ENCODE measurements around the gene D2HGDH.

DNA sequence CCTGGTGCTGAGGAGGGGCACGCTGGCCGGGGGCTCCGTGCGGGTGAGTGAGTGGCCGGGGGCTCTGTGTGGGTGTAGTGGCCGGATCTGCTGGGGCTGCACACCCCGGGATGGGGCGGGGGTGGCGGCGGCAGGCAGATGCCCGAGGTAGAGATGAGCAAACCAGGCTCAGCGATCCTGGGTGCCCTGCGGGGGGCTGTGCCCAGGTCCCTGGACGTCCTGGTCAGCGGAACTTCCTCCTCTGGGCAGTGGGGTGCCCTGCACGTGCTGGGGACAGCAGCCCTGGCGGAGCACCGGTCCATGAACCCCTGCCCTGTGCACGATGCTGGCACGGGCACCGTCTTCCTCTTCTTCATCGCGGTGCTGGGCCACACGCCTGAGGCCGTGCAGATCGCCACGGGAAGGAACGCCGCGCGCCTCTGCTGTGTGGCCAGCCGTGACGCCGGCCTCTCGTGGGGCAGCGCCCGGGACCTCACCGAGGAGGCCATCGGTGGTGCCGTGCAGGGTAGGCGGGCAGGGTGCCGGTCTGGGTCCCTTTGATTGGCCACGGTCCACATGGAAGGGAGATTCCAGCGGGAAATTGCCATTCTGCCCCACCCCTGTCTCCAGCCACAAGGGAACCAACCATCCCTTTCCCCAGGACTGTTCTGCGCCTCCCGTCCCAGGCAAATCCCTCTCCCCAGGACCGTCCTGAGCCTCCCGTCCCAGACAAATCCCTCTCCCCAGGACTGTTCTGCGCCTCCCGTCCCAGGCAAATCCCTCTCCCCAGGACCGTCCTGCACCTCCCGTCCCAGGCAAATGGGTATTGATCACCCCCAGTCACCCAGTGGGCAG is 80.4 kb downstream of the D2HGDH start:
- TF ChIP-seq EZH2 (optimal IDR thresholded peaks at IDR 0.05; ENCODE audit: low read depth, low read length) = no peak
- TF ChIP-seq, protein P1, sequence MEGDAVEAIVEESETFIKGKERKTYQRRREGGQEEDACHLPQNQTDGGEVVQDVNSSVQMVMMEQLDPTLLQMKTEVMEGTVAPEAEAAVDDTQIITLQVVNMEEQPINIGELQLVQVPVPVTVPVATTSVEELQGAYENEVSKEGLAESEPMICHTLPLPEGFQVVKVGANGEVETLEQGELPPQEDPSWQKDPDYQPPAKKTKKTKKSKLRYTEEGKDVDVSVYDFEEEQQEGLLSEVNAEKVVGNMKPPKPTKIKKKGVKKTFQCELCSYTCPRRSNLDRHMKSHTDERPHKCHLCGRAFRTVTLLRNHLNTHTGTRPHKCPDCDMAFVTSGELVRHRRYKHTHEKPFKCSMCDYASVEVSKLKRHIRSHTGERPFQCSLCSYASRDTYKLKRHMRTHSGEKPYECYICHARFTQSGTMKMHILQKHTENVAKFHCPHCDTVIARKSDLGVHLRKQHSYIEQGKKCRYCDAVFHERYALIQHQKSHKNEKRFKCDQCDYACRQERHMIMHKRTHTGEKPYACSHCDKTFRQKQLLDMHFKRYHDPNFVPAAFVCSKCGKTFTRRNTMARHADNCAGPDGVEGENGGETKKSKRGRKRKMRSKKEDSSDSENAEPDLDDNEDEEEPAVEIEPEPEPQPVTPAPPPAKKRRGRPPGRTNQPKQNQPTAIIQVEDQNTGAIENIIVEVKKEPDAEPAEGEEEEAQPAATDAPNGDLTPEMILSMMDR (IDR thresholded peaks at IDR 0.05; ENCODE audit: low read length) = no peak
